ENCODE data around the gene ALS2. TPM values are rescaled to one million over a fixed set of nuclear protein-coding genes. Genes with fewer than 3 reads are reported as not detected.

Gene ALS2
- polyA plus RNA-seq, 1 of the 3 experiments (the other 2 are of a cell fraction): 11.6 TPM

GRCh38 chr2:201698588-201699226, 82.0 kb downstream of the ALS2 start, which contains the start of gene MPP4 (continued):
- TF ChIP-seq TEAD4 (IDR thresholded peaks at IDR 0.05; ENCODE audit: borderline replicate concordance, insufficient read depth) (peak; percentile 82; the same call in 1 of the 2 replicates), EZH2phosphoT487 (IDR thresholded peaks at IDR 0.05; ENCODE audit: borderline replicate concordance, low read depth) (no peak), CTCF (IDR thresholded peaks at IDR 0.05) (no peak), POLR2AphosphoS5 (IDR thresholded peaks at IDR 0.05; ENCODE audit: low read depth, low read length) (no peak; the same call in 1 of the 2 replicates), IRF3 (IDR thresholded peaks at IDR 0.05; ENCODE audit: low read depth, low read length) (no peak), CHD2 (IDR thresholded peaks at IDR 0.05; ENCODE audit: low read length, partially characterized antibody) (peak; percentile 9), MXI1 (IDR thresholded peaks at IDR 0.05; ENCODE audit: low read depth, low read length) (no peak)

- H3K9ac ChIP-seq: peak overlapping the region; percentile 66
- peak; percentile 95 for TF ChIP-seq TEAD4 (IDR thresholded peaks at IDR 0.05; ENCODE audit: borderline replicate concordance, insufficient read depth)
- no peak for TF ChIP-seq TAF1 (IDR thresholded peaks at IDR 0.05; ENCODE audit: borderline replicate concordance, low read depth, low read length)
- TF ChIP-seq FOSL2 (IDR thresholded peaks at IDR 0.05; ENCODE audit: borderline replicate concordance, low read depth): peak; percentile 90
- TF ChIP-seq POLR2AphosphoS5 (IDR thresholded peaks at IDR 0.05; ENCODE audit: low read depth, low read length): peak; percentile 52; the same call in 1 of the 2 replicates
- TF ChIP-seq SIN3A (IDR thresholded peaks at IDR 0.05; ENCODE audit: borderline replicate concordance, low read depth, low read length): peak; percentile 49; the same call in 1 of the 2 replicates
- no peak for TF ChIP-seq MXI1 (IDR thresholded peaks at IDR 0.05; ENCODE audit: low read depth, low read length)
- no peak for TF ChIP-seq NRF1 (IDR thresholded peaks at IDR 0.05; ENCODE audit: low read depth, low read length)
- TF ChIP-seq TCF12 (IDR thresholded peaks at IDR 0.05): peak; percentile 93
- no peak for TF ChIP-seq EZH2phosphoT487 (IDR thresholded peaks at IDR 0.05; ENCODE audit: borderline replicate concordance, low read depth)
- peak in 1 of 2 experiments; percentile 96; a peak in 3 of 4 replicates for TF ChIP-seq EP300 (IDR thresholded peaks at IDR 0.05; ENCODE audit: borderline replicate concordance in 1 of 2, low read depth in 1 of 2, low read length in 1 of 2)
- TF ChIP-seq YY1 (IDR thresholded peaks at IDR 0.05; ENCODE audit: low read depth): peak; percentile 41; the same call in 1 of the 2 replicates
- no peak for TF ChIP-seq GATA2 (CRISPR knock-in tag; IDR thresholded peaks at IDR 0.05)
- TF ChIP-seq MEF2A (IDR thresholded peaks at IDR 0.05; ENCODE audit: borderline replicate concordance, low read depth): peak; percentile 64; the same call in 1 of the 2 replicates
- TF ChIP-seq RFX5 (IDR thresholded peaks at IDR 0.05; ENCODE audit: low read length): no peak
- TF ChIP-seq ZBTB33 (IDR thresholded peaks at IDR 0.05; ENCODE audit: borderline replicate concordance, low read depth): no peak
- peak; percentile 84 for TF ChIP-seq NFIC (IDR thresholded peaks at IDR 0.05; ENCODE audit: borderline replicate concordance)
- TF ChIP-seq FOXM1 (IDR thresholded peaks at IDR 0.05; ENCODE audit: low read depth): peak; percentile 90
- peak; percentile 18; the same call in 1 of the 2 replicates for TF ChIP-seq GABPA (IDR thresholded peaks at IDR 0.05; ENCODE audit: low read depth)
- TF ChIP-seq FOXJ3 (CRISPR knock-in tag; IDR thresholded peaks at IDR 0.05): no peak
- peak; percentile 82; the same call in 1 of the 2 replicates for TF ChIP-seq PBX3 (IDR thresholded peaks at IDR 0.05)
- peak; percentile 65 for TF ChIP-seq MAX (IDR thresholded peaks at IDR 0.05; ENCODE audit: low read depth)
- peak; percentile 90 for TF ChIP-seq JUND (IDR thresholded peaks at IDR 0.05)
Observed at GRCh38 chr2:201697899-201698298, 82.8 kb downstream of the ALS2 start.

More at GRCh38 chr2:201697899-201698298, 82.8 kb downstream of the ALS2 start:
- peaks cover 21 to 34% of the 10 kb centered on the region in 2 experiments for H3K36me3 ChIP-seq (replicated peaks in 1 of 2; ENCODE audit: control insufficient read depth in 1 of 2, insufficient read depth in 2 of 2, low read length in 1 of 2)
- DNase-seq: no peak
- ChIA-PET CTCF (interaction anchor here (0.7 to 0.9 kb wide), 2 partner anchors 11 to 465 kb away, joined by 3 read pairs; no protein-coding TSS in a partner anchor), POLR2A (interaction anchor here (0.6 kb wide), 1 partner anchor 73 kb away, joined by 5 read pairs; no protein-coding TSS in a partner anchor)
- 7% methylated on average over 2 of the region's 2 CpGs for WGBS (ENCODE audit: low lambda C conversion rate)
- no peaks in the 10 kb centered on the region for H3K9me2 ChIP-seq
- H3K9me3 ChIP-seq: no peaks in the 10 kb centered on the region
- H3K79me2 ChIP-seq (ENCODE audit: insufficient read depth): peaks cover 9% of the 10 kb centered on the region; the same call in 1 of the 2 replicates
- H3F3A ChIP-seq (replicated peaks; ENCODE audit: insufficient read depth): peaks cover 50% of the 10 kb centered on the region
- H2AFZ ChIP-seq (ENCODE audit: low read depth): no peak overlapping the region
- H3K27ac ChIP-seq (ENCODE audit: low read depth in 2 of 2, low read length in 1 of 2): peak overlapping the region; percentile 89 to 96
- no peaks in the 10 kb centered on the region for H3K27me3 ChIP-seq (ENCODE audit: insufficient read depth)
- no peaks in the 10 kb centered on the region for H4K20me1 ChIP-seq (ENCODE audit: insufficient read depth)
- peaks cover 21 to 56% of the 10 kb centered on the region in 2 experiments for H3K4me1 ChIP-seq (ENCODE audit: control insufficient read depth in 1 of 2, insufficient read depth in 2 of 2, low read depth in 1 of 2, low read length in 1 of 2)
- peak overlapping the region; percentile 18 to 21; a peak in 1 of 4 replicates for H3K4me3 ChIP-seq (ENCODE audit: low read depth in 2 of 2, low read length in 1 of 2)
- H3K4me2 ChIP-seq: peak overlapping the region; percentile 72
